ENCODE results near the gene AKT1S1. TPM values are rescaled to one million over a fixed set of nuclear protein-coding genes. Genes with fewer than 3 reads are reported as not detected.

Gene AKT1S1
- total and polyA plus RNA-seq, 2 experiments from 2014 or later, result 15.6 to 74.5 TPM

GRCh38 chr19:49881672-49882394 lies 4.7 kb upstream of the AKT1S1 start:
- TF ChIP-seq EZH2phosphoT487 (IDR thresholded peaks at IDR 0.05; ENCODE audit: low read depth, severe bottlenecking, unreplicated experiment), result no peak
- no peak for TF ChIP-seq EZH2 (IDR thresholded peaks at IDR 0.05; ENCODE audit: borderline replicate concordance)
- TF ChIP-seq CTCF (IDR thresholded peaks at IDR 0.05; ENCODE audit: poor library complexity), result no peak
- 94% methylated on average over 31 of the region's 31 CpGs for WGBS (ENCODE audit: low lambda C conversion rate, missing lambda C conversion rate)
- Histone ChIP-seq H3K79me2 (peaks cover 17% of the 10 kb centered on the region), H3K9me2 (replicated peaks; ENCODE audit: insufficient read depth) (no peaks in the 10 kb centered on the region), H3K27me3 (no peaks in the 10 kb centered on the region), H3K4me3 (no peak overlapping the region), H3K27ac (no peak overlapping the region), H3K36me3 (replicated peaks; ENCODE audit: insufficient read depth, low read depth) (peaks cover 8% of the 10 kb centered on the region), H2AFZ (no peak overlapping the region), H3K4me1 (ENCODE audit: insufficient read depth) (peaks cover 10% of the 10 kb centered on the region), H4K20me1 (ENCODE audit: insufficient read depth, poor library complexity, severe bottlenecking) (no peaks in the 10 kb centered on the region), H3K9me3 (ENCODE audit: low read depth) (no peaks in the 10 kb centered on the region), H3K4me2 (no peak overlapping the region)
- DNase-seq (ENCODE audit: low spot score), result no peak

GRCh38 chr19:49881186-49881585 lies 4.0 kb upstream of the AKT1S1 start:
- Histone ChIP-seq H3K4me1 (ENCODE audit: insufficient read depth) (peaks cover 10% of the 10 kb centered on the region), H3K27ac (no peak overlapping the region), H3K79me2 (peaks cover 17% of the 10 kb centered on the region), H3K36me3 (replicated peaks; ENCODE audit: insufficient read depth, low read depth) (peaks cover 8% of the 10 kb centered on the region), H3K9me3 (ENCODE audit: low read depth) (no peaks in the 10 kb centered on the region), H3K27me3 (no peaks in the 10 kb centered on the region), H3K4me2 (no peak overlapping the region), H2AFZ (no peak overlapping the region), H4K20me1 (ENCODE audit: insufficient read depth, poor library complexity, severe bottlenecking) (no peaks in the 10 kb centered on the region), H3K4me3 (no peak overlapping the region), H3K9me2 (replicated peaks; ENCODE audit: insufficient read depth) (no peaks in the 10 kb centered on the region)
- TF ChIP-seq EZH2 (IDR thresholded peaks at IDR 0.05; ENCODE audit: borderline replicate concordance) (no peak), EZH2phosphoT487 (IDR thresholded peaks at IDR 0.05; ENCODE audit: low read depth, severe bottlenecking, unreplicated experiment) (no peak), CTCF (IDR thresholded peaks at IDR 0.05; ENCODE audit: poor library complexity) (no peak)
- WGBS (ENCODE audit: low lambda C conversion rate, missing lambda C conversion rate), result 99% methylated on average over 16 of the region's 17 CpGs
- no peak for DNase-seq (ENCODE audit: low spot score)

- peaks cover 8% of the 10 kb centered on the region for H3K36me3 ChIP-seq (replicated peaks; ENCODE audit: insufficient read depth, low read depth)
- no peaks in the 10 kb centered on the region for H3K9me3 ChIP-seq (ENCODE audit: low read depth)
- no peak overlapping the region for H3K4me2 ChIP-seq
- no peaks in the 10 kb centered on the region for H3K9me2 ChIP-seq (replicated peaks; ENCODE audit: insufficient read depth)
- H3K27me3 ChIP-seq, result no peaks in the 10 kb centered on the region
- WGBS (ENCODE audit: low lambda C conversion rate, missing lambda C conversion rate), result 94% methylated on average over 10 of the region's 10 CpGs
- H3K79me2 ChIP-seq, result peaks cover 25% of the 10 kb centered on the region
- no peak overlapping the region for H3K27ac ChIP-seq
- H3K4me1 ChIP-seq (ENCODE audit: insufficient read depth), result peaks cover 10% of the 10 kb centered on the region
- H3K4me3 ChIP-seq, result no peak overlapping the region
- no peak overlapping the region for H2AFZ ChIP-seq
- TF ChIP-seq EZH2 (IDR thresholded peaks at IDR 0.05; ENCODE audit: borderline replicate concordance), result no peak
- no peak for TF ChIP-seq CTCF (IDR thresholded peaks at IDR 0.05; ENCODE audit: poor library complexity)
- TF ChIP-seq EZH2phosphoT487 (IDR thresholded peaks at IDR 0.05; ENCODE audit: low read depth, severe bottlenecking, unreplicated experiment), result no peak
- no peak for DNase-seq (ENCODE audit: low spot score)
- H4K20me1 ChIP-seq (ENCODE audit: insufficient read depth, poor library complexity, severe bottlenecking), result no peaks in the 10 kb centered on the region
These were observed 3.2 kb upstream of the AKT1S1 start for GRCh38 chr19:49880162-49880869.
